HG02938 (cell line): Measurements from ENCODE around the gene OSGIN1.

ENCODE experiments used
- ATAC-seq: cut with Tn5 transposase; IDR thresholded peaks from one replicate; pipeline ENCODE4 v1.9.1; 2021; ENCODE audit warnings: mild to moderate bottlenecking, moderate library complexity; ENCODE audit not compliant: unreplicated experiment

OSGIN1 gene

GRCh38 chr16:83952940-83953795 is at the start of gene OSGIN1:
Gene OSGIN1, plus strand, starts transcription at chr16:83953240. Its CDS starts 4,432 bp downstream, at chr16:83957672.
- ATAC-seq, result peak; percentile 79

GRCh38 chr16:83903751-83904150 is 49.3 kb upstream of the OSGIN1 start:
- ATAC-seq, result no peak

GRCh38 chr16:83906683-83907082 is 46.4 kb upstream of the OSGIN1 start:
- ATAC-seq, result no peak

- no peak for ATAC-seq
Observed at GRCh38 chr16:83907111-83907510, 45.9 kb upstream of the OSGIN1 start.

GRCh38 chr16:83907631-83908250 is 45.3 kb upstream of the OSGIN1 start:
- ATAC-seq, result no peak

GRCh38 chr16:83908798-83909197 is 44.2 kb upstream of the OSGIN1 start:
- ATAC-seq, result no peak

- ATAC-seq, result no peak
Observed at GRCh38 chr16:83911290-83911689, 41.8 kb upstream of the OSGIN1 start.

- ATAC-seq, result no peak
Observed at GRCh38 chr16:83912519-83913244, 40.4 kb upstream of the OSGIN1 start.

GRCh38 chr16:83913245-83913633 is 39.8 kb upstream of the OSGIN1 start:
- ATAC-seq, result no peak

- no peak for ATAC-seq
Observed at GRCh38 chr16:83914091-83914710, 38.8 kb upstream of the OSGIN1 start.

GRCh38 chr16:83915081-83915480 is 38.0 kb upstream of the OSGIN1 start:
- no peak for ATAC-seq

- no peak for ATAC-seq
Observed at GRCh38 chr16:83915491-83915890, 37.5 kb upstream of the OSGIN1 start.

GRCh38 chr16:83917152-83918120 is 35.6 kb upstream of the OSGIN1 start:
- no peak for ATAC-seq

GRCh38 chr16:83920894-83921491 is 32.0 kb upstream of the OSGIN1 start:
- no peak for ATAC-seq

- no peak for ATAC-seq
Observed at GRCh38 chr16:83923581-83924365, 29.3 kb upstream of the OSGIN1 start.

- ATAC-seq, result no peak
Observed at GRCh38 chr16:83924686-83925085, 28.4 kb upstream of the OSGIN1 start.

- ATAC-seq, result no peak
Observed at GRCh38 chr16:83925095-83925905, 27.7 kb upstream of the OSGIN1 start.
